ENCODE results near the gene FRMD8.

- TF ChIP-seq EZH2 (IDR thresholded peaks at IDR 0.05): no peak
- TF ChIP-seq POLR2AphosphoS5 (IDR thresholded peaks at IDR 0.05; ENCODE audit: borderline replicate concordance, low read depth, low read length): no peak
These were observed 34.9 kb upstream of the FRMD8 start for GRCh38 chr11:65351511-65351910.

Measured in SK-N-MC (cell line).